Activated naive CD8-positive, alpha-beta T cell (primary cell): ENCODE data around the gene TP63.

ENCODE experiments used
- H3K27ac Mint-ChIP-seq: one replicate; pipeline ENCODE4 v1.8.0; 2021; ENCODE audit warnings: mixed read lengths
- H3K27me3 Mint-ChIP-seq: one replicate; pipeline ENCODE4 v1.8.0; 2021; ENCODE audit warnings: mixed read lengths
- H3K36me3 Mint-ChIP-seq: one replicate; pipeline ENCODE4 v1.8.0; 2021; ENCODE audit warnings: mixed read lengths
- H3K4me1 Mint-ChIP-seq: one replicate; pipeline ENCODE4 v1.8.0; 2021; ENCODE audit warnings: low read depth, mixed read lengths
- H3K4me3 Mint-ChIP-seq: one replicate; pipeline ENCODE4 v1.8.0; 2021; ENCODE audit warnings: mild to moderate bottlenecking, mixed read lengths
- H3K9me3 Mint-ChIP-seq: one replicate; pipeline ENCODE4 v1.8.0; 2021; ENCODE audit warnings: low read depth, mixed read lengths

The TP63 gene

GRCh38 chr3:189685860-189686259 lies 54.7 kb downstream of the TP63 start:
- Mint-ChIP-seq H3K9me3 (no peaks in the 10 kb centered on the region), H3K27ac (no peak overlapping the region), H3K36me3 (peaks cover 5% of the 10 kb centered on the region), H3K4me3 (no peak overlapping the region), H3K4me1 (peaks cover 8% of the 10 kb centered on the region), H3K27me3 (peaks cover 2% of the 10 kb centered on the region)

GRCh38 chr3:189687475-189687874 lies 56.3 kb downstream of the TP63 start:
- no peak overlapping the region for H3K4me3 Mint-ChIP-seq

GRCh38 chr3:189688262-189688661 lies 57.1 kb downstream of the TP63 start:
- Mint-ChIP-seq H3K36me3 (peaks cover 5% of the 10 kb centered on the region), H3K4me1 (peaks cover 8% of the 10 kb centered on the region), H3K9me3 (no peaks in the 10 kb centered on the region), H3K27ac (no peak overlapping the region), H3K4me3 (no peak overlapping the region), H3K27me3 (peaks cover 2% of the 10 kb centered on the region)

More at GRCh38 chr3:189687475-189687874, 56.3 kb downstream of the TP63 start:
- Mint-ChIP-seq H3K27me3 (peaks cover 2% of the 10 kb centered on the region), H3K27ac (no peak overlapping the region), H3K4me1 (peaks cover 8% of the 10 kb centered on the region), H3K36me3 (peaks cover 5% of the 10 kb centered on the region), H3K9me3 (no peaks in the 10 kb centered on the region)

- H3K36me3 Mint-ChIP-seq, result peaks cover 5% of the 10 kb centered on the region
- no peak overlapping the region for H3K4me3 Mint-ChIP-seq
- H3K9me3 Mint-ChIP-seq, result no peaks in the 10 kb centered on the region
- H3K27ac Mint-ChIP-seq, result no peak overlapping the region
- H3K27me3 Mint-ChIP-seq, result peaks cover 2% of the 10 kb centered on the region
- H3K4me1 Mint-ChIP-seq, result peaks cover 6% of the 10 kb centered on the region
Measured at GRCh38 chr3:189689625-189690024, 58.4 kb downstream of the TP63 start.

GRCh38 chr3:189690237-189690636 lies 59.0 kb downstream of the TP63 start:
- H3K27ac Mint-ChIP-seq, result no peak overlapping the region
- H3K4me3 Mint-ChIP-seq, result no peak overlapping the region
- H3K36me3 Mint-ChIP-seq, result peaks cover 3% of the 10 kb centered on the region
- no peaks in the 10 kb centered on the region for H3K9me3 Mint-ChIP-seq
- H3K27me3 Mint-ChIP-seq, result peaks cover 2% of the 10 kb centered on the region
- H3K4me1 Mint-ChIP-seq, result peaks cover 5% of the 10 kb centered on the region

GRCh38 chr3:189690672-189691071 lies 59.5 kb downstream of the TP63 start:
- peaks cover 3% of the 10 kb centered on the region for H3K4me1 Mint-ChIP-seq
- H3K4me3 Mint-ChIP-seq, result no peak overlapping the region
- peaks cover 2% of the 10 kb centered on the region for H3K27me3 Mint-ChIP-seq
- peaks cover 3% of the 10 kb centered on the region for H3K36me3 Mint-ChIP-seq
- H3K9me3 Mint-ChIP-seq, result no peaks in the 10 kb centered on the region
- H3K27ac Mint-ChIP-seq, result no peak overlapping the region

- Mint-ChIP-seq H3K4me1 (no peaks in the 10 kb centered on the region), H3K4me3 (no peak overlapping the region), H3K36me3 (peaks cover 3% of the 10 kb centered on the region), H3K27me3 (peaks cover 8% of the 10 kb centered on the region), H3K9me3 (no peaks in the 10 kb centered on the region), H3K27ac (no peak overlapping the region)
Measured at GRCh38 chr3:189695400-189695799, 64.2 kb downstream of the TP63 start.

GRCh38 chr3:189698811-189699210 lies 67.6 kb downstream of the TP63 start:
- no peaks in the 10 kb centered on the region for H3K4me1 Mint-ChIP-seq
- H3K4me3 Mint-ChIP-seq, result no peak overlapping the region
- H3K9me3 Mint-ChIP-seq, result no peaks in the 10 kb centered on the region

GRCh38 chr3:189699885-189700284 lies 68.7 kb downstream of the TP63 start:
- Mint-ChIP-seq H3K9me3 (no peaks in the 10 kb centered on the region), H3K4me1 (no peaks in the 10 kb centered on the region), H3K36me3 (peaks cover 3% of the 10 kb centered on the region), H3K27me3 (peaks cover 6% of the 10 kb centered on the region), H3K27ac (no peak overlapping the region), H3K4me3 (no peak overlapping the region)

More at GRCh38 chr3:189698811-189699210, 67.6 kb downstream of the TP63 start:
- Mint-ChIP-seq H3K36me3 (peaks cover 3% of the 10 kb centered on the region), H3K27me3 (peaks cover 6% of the 10 kb centered on the region), H3K27ac (no peak overlapping the region)

GRCh38 chr3:189702066-189702646 lies 71.0 kb downstream of the TP63 start:
- Mint-ChIP-seq H3K36me3 (peaks cover 3% of the 10 kb centered on the region), H3K4me1 (no peaks in the 10 kb centered on the region), H3K4me3 (no peak overlapping the region), H3K27me3 (peaks cover 6% of the 10 kb centered on the region), H3K27ac (no peak overlapping the region), H3K9me3 (no peaks in the 10 kb centered on the region)

- Mint-ChIP-seq H3K36me3 (no peaks in the 10 kb centered on the region), H3K9me3 (no peaks in the 10 kb centered on the region), H3K4me3 (no peak overlapping the region), H3K27ac (no peak overlapping the region), H3K4me1 (no peaks in the 10 kb centered on the region), H3K27me3 (peaks cover 4% of the 10 kb centered on the region)
Measured at GRCh38 chr3:189703865-189704264, 72.7 kb downstream of the TP63 start.

- Mint-ChIP-seq H3K4me3 (no peak overlapping the region), H3K27me3 (peaks cover 3% of the 10 kb centered on the region), H3K27ac (no peak overlapping the region), H3K36me3 (peaks cover 2% of the 10 kb centered on the region), H3K9me3 (no peaks in the 10 kb centered on the region), H3K4me1 (no peaks in the 10 kb centered on the region)
Measured at GRCh38 chr3:189708375-189708774, 77.2 kb downstream of the TP63 start.

GRCh38 chr3:189710620-189711402 lies 79.6 kb downstream of the TP63 start:
- no peak overlapping the region for H3K4me3 Mint-ChIP-seq

GRCh38 chr3:189712906-189713483 lies 81.8 kb downstream of the TP63 start:
- peaks cover 3% of the 10 kb centered on the region for H3K27me3 Mint-ChIP-seq
- peaks cover 3% of the 10 kb centered on the region for H3K4me1 Mint-ChIP-seq
- H3K9me3 Mint-ChIP-seq, result no peaks in the 10 kb centered on the region
- peaks cover 2% of the 10 kb centered on the region for H3K36me3 Mint-ChIP-seq
- no peak overlapping the region for H3K4me3 Mint-ChIP-seq
- H3K27ac Mint-ChIP-seq, result no peak overlapping the region

More at GRCh38 chr3:189710620-189711402, 79.6 kb downstream of the TP63 start:
- Mint-ChIP-seq H3K27me3 (peaks cover 3% of the 10 kb centered on the region), H3K36me3 (peaks cover 2% of the 10 kb centered on the region), H3K27ac (no peak overlapping the region), H3K9me3 (no peaks in the 10 kb centered on the region), H3K4me1 (peaks cover 3% of the 10 kb centered on the region)
